AG04450 (cell line): ENCODE measurements around the gene CCDC88C. TPM values are rescaled to one million over a fixed set of nuclear protein-coding genes. Genes with fewer than 3 reads are reported as not detected.

ENCODE experiments used
- CTCF ChIA-PET: fragments of 300-600, 350-600 bp; formaldehyde crosslinking; extraction: SDS; loops from one replicate; lab custom pipeline; 2022; ENCODE audit warnings: antibody characterized with exemption, inconsistent platforms; lab: Charles Lee
- POLR2A ChIA-PET: fragments of 350-600 bp; formaldehyde crosslinking; extraction: SDS; loops from one replicate; lab custom pipeline; 2021; ENCODE audit warnings: antibody characterized with exemption, inconsistent platforms; lab: Yijun Ruan, JAX
- DNase-seq: peaks from one replicate; pipeline ENCODE4 v3.0.0-alpha.2; 2011; ENCODE audit warnings: low read depth, low spot score
- H3K27ac ChIP-seq: one replicate; pipeline ENCODE4 v1.5.1; 2012; ENCODE audit warnings: low read depth, low read length, control low read depth
- H3K27me3 ChIP-seq: one replicate; pipeline ENCODE4 v1.6.0; 2012; ENCODE audit warnings: low read length; ENCODE audit not compliant: control insufficient read depth, insufficient read depth
- H3K4me3 ChIP-seq: 2 replicates; pipeline ENCODE4 v1.5.1; 2011; ENCODE audit warnings: mild to moderate bottlenecking, low read depth, low read length, control low read depth
- H3K9me3 ChIP-seq: 2 replicates; pipeline ENCODE4 v1.5.1; 2012; ENCODE audit warnings: low read length; ENCODE audit not compliant: control insufficient read depth, insufficient read depth
- CTCF ChIP-seq: IDR thresholded peaks from 2 replicates; pipeline ENCODE4 v1.5.1; 2011; ENCODE audit warnings: low read depth, low read length, control low read depth, inconsistent platforms
- polyA plus RNA-seq: library from polyadenylated mRNA; depleted of rRNA; stranded (reverse); fragments of >200 nt; gene quantifications from 2 replicates; pipeline ENCODE4 v1.2.3, GENCODE V29; 2011

Gene CCDC88C
- polyA plus RNA-seq, 1 experiment, result 0.01 TPM

- ChIA-PET POLR2A (no interaction called here), CTCF (interaction anchor here (0.6 kb wide), 1 partner anchor 8 kb away, joined by 3 read pairs; no protein-coding TSS in a partner anchor)
- H3K27ac ChIP-seq, result no peak overlapping the region
- no peak overlapping the region for H3K4me3 ChIP-seq
- TF ChIP-seq CTCF, result no peak
- H3K27me3 ChIP-seq, result peaks cover 19% of the 10 kb centered on the region
- no peak for DNase-seq
- no peaks in the 10 kb centered on the region for H3K9me3 ChIP-seq
Observed at GRCh38 chr14:91331721-91332120, 85.9 kb downstream of the CCDC88C start.

GRCh38 chr14:91330856-91331255, 86.8 kb downstream of the CCDC88C start:
- no peak overlapping the region for H3K4me3 ChIP-seq
- H3K9me3 ChIP-seq, result no peaks in the 10 kb centered on the region
- CTCF ChIA-PET, result no interaction called here
- TF ChIP-seq CTCF, result no peak
- no peak for DNase-seq
- POLR2A ChIA-PET, result no interaction called here
- peaks cover 22% of the 10 kb centered on the region for H3K27me3 ChIP-seq
- no peak overlapping the region for H3K27ac ChIP-seq

GRCh38 chr14:91330096-91330696, 87.4 kb downstream of the CCDC88C start:
- Histone ChIP-seq H3K9me3 (no peaks in the 10 kb centered on the region), H3K27ac (no peak overlapping the region), H3K27me3 (peaks cover 26% of the 10 kb centered on the region), H3K4me3 (no peak overlapping the region)
- ChIA-PET POLR2A (no interaction called here), CTCF (no interaction called here)
- no peak for DNase-seq
- TF ChIP-seq CTCF, result no peak

- peaks cover 26% of the 10 kb centered on the region for H3K27me3 ChIP-seq
- TF ChIP-seq CTCF, result no peak
- ChIA-PET CTCF (no interaction called here), POLR2A (interaction anchor here (0.5 kb wide), 1 partner anchor 1672 kb away, joined by 3 read pairs; no protein-coding TSS in a partner anchor)
- no peak overlapping the region for H3K4me3 ChIP-seq
- no peak overlapping the region for H3K27ac ChIP-seq
- H3K9me3 ChIP-seq, result no peaks in the 10 kb centered on the region
- no peak for DNase-seq
Observed at GRCh38 chr14:91329486-91330014, 88.1 kb downstream of the CCDC88C start.

- ChIA-PET CTCF (interaction anchor here (1.4 kb wide), 1 partner anchor 90 kb away, joined by 4 read pairs; no protein-coding TSS in a partner anchor), POLR2A (no interaction called here)
- H3K27ac ChIP-seq, result no peak overlapping the region
- H3K27me3 ChIP-seq, result peaks cover 31% of the 10 kb centered on the region
- no peaks in the 10 kb centered on the region for H3K9me3 ChIP-seq
- no peak overlapping the region for H3K4me3 ChIP-seq
- TF ChIP-seq CTCF, result no peak
- DNase-seq, result no peak
Observed at GRCh38 chr14:91328313-91329050, 89.1 kb downstream of the CCDC88C start.
